Endometrium (tissue), 2 donors: Measurements from ENCODE around the gene PRKAR1B.
"Not testable (repeated sequence)": the region's sequence is repeated elsewhere in the genome, so short reads cannot be mapped to it uniquely, and the experiment has no call there.

ENCODE experiments used
- FAIRE-seq: peaks from 2 replicates; lab custom pipeline; 2012; peaks lifted over from hg19 to GRCh38; lab: Jason Lieb, UNC
- donor health status: control.
- donor health status: control.

The PRKAR1B gene

DNA sequence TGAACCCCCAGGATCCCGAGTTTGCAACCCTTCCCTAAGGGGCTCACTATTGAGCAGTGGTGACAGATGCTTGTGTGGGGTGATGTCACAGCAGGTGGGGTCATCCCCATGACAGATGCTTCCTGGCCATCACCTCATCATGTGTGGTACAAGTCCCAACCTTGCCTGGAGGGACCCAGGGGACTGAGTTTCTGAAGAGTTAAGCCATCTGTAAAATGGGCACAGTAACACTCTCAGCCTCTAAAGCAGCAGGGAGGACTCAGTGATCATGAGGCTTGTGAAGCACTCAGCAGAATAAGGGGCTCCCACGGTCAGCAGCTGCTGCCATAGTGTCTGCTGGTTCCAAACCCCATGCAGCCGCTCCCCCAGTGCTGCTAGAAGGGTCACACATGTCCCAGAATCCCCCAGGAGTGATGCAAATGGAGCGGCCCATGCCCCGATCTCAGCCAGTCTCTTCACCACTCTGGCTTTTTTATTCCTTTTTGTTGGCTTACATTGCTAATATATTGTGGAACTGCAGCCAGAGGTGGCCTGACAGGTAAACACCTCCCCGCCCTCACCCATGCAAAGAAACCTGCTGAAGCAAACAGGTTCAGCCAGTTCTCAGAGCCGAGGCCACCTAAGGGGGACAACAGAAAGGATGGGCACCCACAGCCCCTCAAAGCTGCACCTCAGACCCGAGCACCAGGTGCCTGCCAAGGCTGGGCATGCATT is 105.4 kb downstream of the PRKAR1B start:
- FAIRE-seq, result no peak

DNA sequence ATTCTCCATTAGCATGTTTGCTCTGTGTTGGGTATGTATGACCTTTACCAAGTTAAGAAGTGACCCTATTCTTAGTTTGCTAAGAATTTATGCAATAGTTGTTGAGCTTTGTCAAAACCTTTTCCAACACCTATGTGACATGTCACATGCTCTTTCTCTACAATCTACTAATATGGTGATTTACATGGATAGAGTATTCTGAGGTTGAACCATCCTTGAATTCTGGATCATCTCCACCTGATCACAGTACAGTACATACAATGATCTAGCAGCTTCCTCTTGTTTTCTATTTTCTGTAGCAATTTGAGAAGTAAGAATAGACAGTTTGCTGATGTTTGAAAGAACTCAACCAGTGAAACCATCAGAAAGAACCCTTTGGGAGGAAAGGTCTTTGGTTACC is 106.2 kb downstream of the PRKAR1B start:
- FAIRE-seq, result no peak

DNA sequence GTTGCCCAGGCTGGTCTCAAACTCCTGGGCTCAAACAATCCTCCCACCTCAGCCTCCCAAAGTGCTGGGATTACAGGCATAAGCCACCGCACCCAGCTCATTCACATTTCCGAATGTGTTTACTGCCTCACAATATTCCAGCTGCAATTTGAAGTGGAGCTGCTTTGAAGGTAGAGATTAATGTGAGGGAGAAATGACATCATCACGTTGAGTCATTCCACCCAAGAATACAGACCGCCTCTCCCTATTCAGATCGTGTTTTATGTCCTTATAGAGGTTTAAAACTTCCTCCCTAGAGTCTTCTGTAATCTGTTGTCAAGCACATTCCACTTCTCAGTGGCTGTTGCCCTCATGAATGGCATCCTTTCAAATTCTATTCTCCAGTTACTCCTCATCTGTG is 107.0 kb downstream of the PRKAR1B start:
- no peak for FAIRE-seq

DNA sequence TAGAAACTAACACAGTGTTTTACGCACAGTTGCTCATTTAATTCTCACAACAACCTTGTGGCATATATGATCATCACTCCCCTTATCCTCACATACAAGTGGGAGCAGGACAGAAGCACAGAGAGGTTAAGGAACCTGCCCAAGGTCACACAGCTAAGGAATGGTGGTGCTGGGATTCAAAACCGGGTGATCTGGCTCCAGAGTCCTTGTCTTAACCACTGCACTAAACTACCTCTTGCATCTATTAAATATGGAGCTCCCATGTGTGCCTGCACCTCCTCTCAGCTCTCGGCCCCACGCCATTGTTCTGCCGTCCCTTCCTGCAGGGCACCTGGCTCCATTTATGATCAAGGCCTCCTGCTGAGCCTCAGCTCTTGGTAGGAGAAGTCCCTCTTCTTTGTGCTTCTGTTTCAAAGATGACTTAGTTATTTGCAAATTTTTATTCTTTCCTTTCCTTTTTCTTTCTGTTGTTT is 107.7 kb downstream of the PRKAR1B start:
- FAIRE-seq, result no peak

DNA sequence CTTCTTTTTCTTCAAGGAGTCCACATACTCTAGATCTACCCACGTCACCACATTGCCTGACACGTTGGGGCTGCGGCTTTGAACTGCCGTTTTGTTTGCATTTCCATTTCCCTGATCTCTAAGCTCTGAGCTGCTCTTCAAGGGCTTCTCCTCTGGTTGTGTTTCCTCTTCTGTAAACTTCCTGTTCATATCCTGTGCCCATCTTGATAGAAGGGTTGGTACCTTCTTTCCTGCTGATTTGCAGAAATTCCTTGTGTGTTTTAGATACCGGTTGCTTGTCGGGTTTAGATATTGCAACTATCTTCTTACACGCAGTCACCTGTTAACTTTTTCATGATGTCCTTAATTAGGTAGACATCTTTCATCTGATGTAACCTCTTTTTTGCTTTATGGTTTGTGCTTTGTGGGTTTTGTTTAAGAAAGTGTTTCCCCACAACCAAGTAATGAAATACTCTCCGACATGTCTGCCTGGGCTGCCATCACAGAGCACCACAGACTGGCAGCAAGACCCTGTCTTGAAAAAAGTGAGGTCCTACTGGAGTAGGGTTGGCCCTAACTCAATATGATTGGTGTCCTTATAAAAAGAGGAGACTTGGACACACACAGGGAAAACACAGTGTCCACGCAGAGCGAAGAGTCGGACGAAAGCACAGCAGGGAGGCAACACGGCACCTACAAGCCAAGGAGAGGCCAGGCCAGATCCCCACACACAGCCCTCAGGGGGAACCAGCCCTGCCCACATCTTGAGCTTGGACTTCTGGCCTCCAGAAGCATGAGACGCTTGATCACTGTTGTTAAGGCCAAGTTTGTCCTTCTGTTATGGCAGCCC is 108.3 kb downstream of the PRKAR1B start:
- no peak for FAIRE-seq

DNA sequence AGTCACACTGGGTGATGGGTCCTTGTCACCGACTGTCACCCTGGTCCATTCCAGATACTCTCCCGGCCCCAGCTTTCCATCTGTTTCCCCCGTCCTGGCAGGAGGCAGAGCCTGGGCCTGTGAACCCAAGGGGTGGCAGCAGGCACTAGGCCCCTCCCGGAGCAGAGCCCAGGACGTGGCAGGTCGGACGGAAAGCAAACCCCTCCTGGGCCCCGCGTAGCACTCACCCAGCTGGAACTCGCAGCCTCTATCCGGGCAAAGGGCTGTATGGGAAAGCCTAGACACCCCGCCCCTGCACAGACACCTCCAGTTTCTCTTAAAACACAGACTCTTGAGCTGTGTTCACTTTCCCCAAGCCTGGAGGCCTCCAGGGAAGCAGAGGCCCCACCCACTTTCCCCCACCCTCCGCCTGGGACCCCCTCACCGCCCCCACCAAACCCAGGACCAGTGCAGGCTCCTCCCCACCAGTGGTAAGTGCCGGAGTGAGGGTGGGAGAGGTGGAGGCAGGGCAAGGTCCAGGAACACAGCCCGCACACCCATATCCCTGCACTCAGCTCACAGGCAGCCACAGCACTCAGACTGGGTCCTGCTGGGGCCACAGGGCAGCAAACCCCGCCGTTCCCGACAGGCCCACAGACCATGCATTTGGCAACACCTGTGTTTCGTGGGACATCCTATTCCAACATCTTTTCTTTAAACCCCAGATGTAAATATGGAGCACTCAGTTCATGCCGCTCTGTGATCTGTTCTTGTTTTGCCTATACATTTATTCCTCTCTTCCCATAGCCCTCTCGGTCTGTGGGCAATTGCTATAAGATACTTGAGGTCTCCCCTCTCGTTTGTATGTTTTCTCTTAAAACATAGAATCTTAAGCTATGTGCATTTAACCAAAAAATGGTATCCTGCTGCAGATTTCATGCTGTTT is 109.2 kb downstream of the PRKAR1B start:
- FAIRE-seq, result no peak

DNA sequence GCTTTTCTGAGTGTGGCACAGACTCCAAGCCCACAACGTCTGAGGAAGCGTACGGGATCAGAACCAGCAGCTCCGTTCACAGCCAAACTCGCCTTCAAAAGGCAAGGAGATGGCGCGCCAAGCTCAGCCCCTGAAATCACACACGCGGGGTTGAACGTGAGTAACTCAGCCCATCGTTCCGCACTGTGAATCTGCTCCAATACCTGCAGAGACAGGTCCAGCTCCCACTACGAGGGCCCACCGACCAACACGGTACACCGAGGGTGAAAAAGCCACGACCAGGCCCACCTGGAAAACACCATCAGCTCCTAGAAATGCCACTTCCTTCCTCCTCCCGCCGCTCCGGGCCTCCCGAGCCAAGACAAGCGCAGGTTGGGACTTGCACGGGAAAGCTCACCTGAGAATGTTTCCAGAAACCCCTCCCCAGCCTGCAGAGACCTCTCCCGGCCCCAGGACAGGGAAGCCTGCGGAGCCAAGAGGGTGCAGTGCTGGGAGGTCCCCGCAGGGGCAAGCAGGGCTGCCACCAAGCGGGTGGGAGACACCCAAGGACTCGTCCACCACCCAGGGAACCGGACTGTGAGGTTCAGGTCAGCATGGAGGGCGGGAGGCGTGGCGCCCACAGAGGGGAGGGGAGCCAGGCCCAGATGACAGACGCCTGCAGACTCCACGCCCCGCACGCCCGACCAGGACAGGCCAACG is 113.5 kb downstream of the PRKAR1B start:
- FAIRE-seq, result no peak

DNA sequence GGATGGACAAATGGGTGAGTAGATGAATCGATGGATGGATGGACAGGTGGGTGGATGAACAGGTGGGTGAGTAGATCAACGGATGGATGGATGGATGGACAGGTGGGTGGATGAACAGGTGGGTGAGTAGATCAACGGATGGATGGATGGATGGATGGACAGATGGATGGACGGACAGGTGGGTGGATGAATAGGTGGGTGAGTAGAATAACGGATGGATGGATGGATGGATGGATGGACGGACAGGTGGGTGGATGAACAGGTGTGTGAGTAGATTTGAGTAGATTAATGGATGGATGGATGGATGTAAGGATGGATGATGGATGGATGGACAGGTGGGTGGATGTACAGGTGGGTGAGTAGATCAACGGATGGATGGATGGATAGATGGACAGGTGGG is 115.2 kb downstream of the PRKAR1B start:
- not testable (repeated sequence) for FAIRE-seq

DNA sequence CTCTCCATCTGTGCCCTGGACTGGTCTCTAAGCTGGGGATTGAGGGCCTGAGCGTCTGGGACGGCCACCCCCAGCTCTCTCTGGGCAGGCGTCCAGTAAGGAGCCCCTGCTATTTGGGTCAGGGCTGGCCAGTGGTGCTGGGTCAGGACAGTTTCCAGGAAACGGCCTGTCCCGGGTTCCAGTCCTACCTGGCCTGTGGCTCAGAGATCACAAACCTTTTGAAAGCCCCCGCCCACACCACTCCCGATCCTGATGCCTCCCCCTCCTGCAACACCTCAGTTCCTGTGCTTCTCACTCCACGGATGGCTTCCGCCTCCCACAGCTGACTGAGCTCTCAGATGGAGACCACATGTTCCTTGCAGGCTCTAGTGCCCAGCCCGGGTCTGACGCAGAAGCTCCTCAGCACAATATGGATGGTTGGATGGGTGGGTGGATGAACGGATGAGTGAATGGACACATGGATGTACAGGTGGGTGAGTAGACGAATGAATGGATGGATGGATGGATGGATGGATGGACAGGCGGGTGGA is 115.7 kb downstream of the PRKAR1B start:
- no peak for FAIRE-seq

DNA sequence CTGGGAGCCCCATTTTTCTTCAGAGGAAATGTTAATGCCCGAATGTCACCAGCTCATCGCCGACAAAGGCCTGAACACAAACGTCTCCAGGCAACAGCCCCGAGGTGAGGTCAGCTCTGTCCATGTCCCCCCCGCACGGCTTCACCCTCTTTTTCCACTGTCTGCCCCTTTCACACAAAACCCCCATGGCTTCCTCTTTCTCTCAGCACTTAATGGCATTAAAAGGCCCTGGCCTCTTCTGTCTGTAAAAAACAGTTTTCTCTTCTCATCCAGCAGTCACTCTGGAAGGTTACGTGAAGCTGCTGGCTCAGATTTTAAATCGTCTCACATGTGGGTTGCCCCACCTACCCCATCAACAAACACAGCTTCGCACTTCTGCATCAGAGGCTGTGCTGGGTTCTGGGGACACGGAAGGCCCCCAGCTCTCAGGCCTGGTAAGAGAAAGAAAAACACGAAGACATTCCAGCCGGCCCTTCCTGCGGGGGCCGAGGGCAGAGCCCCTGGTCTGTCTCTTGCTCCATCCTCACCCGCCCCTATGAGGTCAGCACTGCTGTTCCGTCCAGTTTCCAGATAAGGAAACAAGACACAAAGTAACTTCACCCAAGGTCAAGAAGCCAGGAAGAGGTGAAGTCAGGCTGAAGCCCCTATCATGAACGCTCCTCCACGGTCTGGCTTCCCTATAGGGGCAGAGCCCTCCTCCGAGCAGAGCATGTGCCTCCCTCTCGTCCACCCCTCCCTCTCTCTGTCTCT is 116.4 kb downstream of the PRKAR1B start:
- FAIRE-seq, result no peak

DNA sequence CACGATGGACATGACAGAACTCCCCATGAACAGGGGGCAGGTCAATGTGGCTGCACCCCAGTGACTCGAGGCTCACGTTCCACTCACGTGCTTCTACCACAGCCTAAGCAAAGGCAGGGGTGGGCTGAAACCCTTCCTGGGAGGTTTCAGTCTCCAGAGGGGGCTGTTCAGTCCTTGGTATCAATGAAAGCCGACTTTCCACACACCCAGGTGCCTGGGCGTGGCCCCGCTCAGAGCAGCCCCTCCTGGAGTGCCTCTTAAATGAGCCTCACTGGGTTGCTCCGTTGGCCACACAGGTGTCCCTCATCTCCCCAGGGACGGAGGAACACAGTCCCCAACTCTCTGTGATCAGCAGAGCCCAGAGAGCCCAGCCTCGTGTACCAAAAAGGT is 116.9 kb downstream of the PRKAR1B start:
- no peak for FAIRE-seq

DNA sequence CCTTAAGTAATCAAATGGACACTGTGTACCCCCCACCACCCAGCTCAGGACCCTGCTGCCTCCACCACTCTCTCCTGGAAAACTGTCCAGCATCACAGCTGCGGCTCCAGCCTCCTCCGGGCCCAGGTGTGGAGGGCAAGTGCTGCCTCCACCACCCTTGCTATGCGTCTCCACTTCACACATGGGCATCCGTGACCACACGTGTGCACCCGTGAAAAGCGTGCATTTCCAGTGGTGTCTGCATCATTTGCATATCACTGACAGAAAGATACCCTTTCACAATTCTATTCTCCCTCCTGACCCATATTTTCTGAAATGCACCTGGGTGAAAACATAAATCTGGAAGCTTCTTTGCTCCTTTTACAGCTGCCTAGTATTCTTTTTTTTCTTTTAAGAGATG is 117.7 kb downstream of the PRKAR1B start:
- no peak for FAIRE-seq

DNA sequence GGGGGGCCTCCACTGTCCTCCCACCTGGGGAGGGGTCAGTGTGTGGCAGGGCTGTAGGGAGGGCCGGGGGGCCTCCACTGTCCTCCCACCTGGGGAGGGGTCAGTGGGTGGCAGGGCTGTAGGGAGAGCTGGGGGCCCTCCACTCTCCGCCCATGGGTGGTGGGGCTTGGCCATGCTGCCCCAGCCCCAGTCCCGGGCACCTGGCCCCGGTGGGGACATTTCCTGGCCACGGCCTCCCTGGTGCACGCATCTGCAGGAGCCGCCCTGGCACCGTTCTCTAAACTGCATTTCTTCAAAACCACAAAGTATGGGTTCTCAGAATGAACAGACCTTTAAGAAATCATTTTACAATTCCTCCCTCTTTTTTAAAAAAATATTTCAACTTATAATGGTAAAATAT is 118.1 kb downstream of the PRKAR1B start:
- no peak for FAIRE-seq

DNA sequence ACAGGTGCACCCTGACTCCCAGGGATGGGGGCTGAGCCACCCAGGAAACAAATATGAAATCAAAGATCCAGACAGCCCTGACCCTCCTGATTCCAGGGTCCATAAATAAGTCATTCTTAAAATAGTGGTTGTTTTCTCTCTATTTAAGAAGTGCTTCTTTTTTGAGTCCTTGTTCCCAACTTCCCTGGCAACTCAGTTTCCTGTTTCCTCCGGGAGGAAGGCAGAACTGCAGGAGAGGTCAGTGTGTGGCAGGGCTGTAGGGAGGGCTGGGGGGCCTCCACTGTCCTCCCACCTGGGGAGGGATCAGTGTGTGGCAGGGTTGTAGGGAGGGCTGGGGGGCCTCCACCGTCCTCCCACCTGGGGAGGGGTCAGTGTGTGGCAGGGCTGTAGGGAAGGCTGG is 118.7 kb downstream of the PRKAR1B start:
- FAIRE-seq, result no peak

DNA sequence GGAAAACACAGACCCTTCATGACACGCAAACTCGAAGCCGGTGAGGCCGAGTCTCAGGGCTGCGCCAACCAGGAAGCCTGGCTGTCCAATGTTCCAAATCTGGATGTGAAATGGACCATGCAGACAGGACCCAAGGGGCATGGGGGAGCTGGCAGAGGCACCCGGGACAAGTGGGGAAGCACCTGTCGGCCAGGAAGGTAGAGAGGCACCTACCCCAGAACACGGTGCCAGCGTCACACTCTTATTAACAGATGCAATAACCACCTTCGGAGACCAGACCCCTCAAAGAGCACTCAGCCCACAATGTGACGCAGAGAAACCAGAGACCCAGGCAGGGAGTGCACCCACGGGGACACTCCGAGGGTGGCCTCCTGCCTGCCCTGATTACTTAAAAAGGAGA is 119.1 kb downstream of the PRKAR1B start:
- FAIRE-seq, result no peak

DNA sequence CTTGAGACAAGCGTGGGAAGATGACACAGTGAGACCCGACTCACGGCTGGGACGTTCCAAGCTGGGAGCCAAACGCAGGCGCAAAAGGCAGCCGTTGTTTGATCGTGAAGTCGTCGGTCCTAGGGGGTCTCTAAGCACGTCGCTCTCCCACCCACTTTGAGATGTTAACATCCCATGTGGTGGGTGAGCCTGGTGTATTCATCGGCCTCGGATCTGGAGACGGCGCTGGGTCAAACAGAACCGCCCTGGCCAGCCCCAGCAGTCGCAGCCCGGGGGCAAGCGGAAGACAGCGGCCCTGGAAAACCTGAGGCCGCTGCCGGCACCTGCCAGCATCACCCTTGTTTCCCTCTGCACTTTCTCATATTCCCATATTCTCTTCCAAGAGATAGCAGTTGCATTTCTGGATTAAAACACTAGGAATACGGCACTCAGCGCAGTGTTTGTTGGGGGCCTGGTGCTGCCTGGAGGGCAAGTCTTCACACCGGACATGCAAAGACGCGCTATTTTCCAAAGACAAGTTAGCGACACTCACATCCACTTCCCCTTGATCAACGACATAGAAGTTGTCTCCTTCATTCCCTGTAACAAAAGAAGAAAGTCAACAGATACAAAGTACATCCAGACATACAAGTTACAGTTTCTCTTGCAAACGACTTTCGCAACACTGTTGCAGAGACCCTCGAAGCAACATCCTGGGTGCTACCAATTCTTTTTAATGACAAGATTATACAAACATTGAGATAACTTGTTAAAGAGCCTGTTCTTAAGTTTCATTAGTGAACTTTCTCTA is 121.2 kb downstream of the PRKAR1B start:
- FAIRE-seq, result no peak

DNA sequence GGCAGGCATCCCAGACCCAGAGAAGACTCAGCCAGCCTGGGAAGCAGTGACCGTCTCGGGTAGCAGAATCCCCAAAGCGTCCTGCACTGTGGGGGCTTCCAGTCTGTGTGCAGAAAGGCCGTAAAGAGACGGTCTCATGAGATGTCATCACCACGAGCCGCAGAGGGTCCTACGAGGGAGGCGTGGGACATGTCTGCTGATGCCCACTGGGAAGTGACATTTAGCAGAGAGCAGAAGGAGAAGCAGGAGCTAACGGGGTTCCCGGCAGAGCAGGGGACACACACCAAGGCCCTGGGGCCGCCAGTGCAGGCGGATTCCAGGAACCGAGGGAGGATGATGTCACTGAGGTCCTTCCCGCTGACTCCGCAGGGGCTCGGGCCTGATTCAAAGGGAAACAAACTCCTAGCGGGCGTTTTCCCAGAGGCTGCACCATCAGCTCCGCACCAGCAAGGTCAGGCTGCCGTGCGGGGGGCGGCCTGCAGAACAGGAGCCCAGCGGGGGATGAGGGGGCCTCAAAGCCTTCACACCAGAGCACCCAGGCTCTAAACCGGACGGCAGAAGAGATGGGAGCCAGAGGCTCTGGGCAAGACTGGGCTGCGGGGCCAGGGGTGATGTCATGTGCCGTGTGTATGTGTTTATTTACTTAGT is 122.1 kb downstream of the PRKAR1B start:
- FAIRE-seq, result no peak

DNA sequence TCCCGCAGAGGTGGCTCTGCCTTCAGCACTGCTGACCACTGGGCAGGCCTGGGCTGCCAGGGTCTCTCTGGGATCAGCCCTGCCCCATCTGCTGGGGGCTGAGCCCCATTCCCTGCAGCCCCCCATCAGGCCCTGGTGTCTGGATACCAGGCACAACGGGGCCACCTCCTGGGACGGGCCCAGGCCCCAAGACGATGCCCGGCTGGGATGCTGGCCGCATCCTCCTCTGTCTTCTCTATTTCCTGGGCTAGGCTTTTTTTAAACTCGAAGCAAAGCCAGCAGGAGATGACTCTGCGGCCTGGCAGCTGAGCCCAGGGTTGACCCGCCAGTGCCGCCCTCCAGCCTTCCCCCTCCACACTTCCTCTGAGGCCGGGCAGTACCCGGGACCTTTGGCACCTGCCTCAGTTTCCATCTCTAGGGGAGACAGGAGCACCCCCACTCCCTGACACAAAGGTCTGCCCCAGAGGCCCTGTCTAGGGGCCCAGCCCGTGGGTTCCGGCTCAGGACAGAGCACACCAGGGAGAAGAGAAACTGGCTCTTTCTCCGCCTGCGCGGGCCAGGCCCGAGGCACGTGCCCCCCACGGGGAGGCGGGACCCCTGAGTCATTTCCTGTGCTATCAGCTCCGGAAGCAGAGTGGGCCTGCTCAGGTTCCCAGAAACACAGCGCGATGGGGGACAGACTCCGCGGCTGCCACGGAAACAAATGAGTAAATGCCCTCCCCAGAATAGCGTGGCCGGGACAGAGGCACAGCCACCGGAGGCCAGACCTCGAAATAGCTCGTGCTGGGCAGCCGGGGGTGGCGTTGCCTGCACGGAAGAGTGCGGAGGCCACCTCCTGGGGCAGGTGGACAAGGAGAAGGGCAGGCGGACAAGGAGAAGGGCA is 122.8 kb downstream of the PRKAR1B start:
- FAIRE-seq, result no peak
